ENCODE measurements around the gene AARS1.

Gene AARS1

DNA sequence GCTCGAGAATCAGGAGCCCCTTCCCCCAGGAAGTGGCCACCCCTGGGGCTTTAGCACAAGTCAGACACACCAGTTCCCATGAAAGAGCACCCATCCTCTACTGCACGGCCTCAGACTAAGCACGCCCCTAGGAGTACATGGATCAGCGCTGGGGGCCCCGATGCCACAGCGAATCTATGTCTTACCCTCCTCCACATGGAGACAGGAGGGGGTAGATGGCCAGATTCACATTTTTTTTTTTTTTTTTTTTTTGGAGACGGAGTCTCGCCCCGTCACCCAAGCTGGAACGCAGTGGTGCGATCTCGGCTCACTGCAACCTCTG lies 34.4 kb downstream of the AARS1 start:
- no peak overlapping the region for H3K27ac ChIP-seq (ENCODE audit: extremely low read depth, low read depth, low read length)
- CTCF ChIA-PET, result interaction anchor here (2.8 to 3.4 kb wide), 2 partner anchors 7 to 13 kb away, joined by 13 to 24 read pairs; no protein-coding TSS in a partner anchor
- no peak overlapping the region for H3K4me3 ChIP-seq (ENCODE audit: low read depth, low read length)
- H3K9me3 ChIP-seq (ENCODE audit: control insufficient read depth, insufficient read depth, low read depth, low read length), result no peaks in the 10 kb centered on the region
- POLR2A ChIA-PET, result interaction anchor here (0.7 to 1.0 kb wide), 2 partner anchors 27 to 92 kb away, joined by 3 to 4 read pairs; partner anchors contain the start of gene DDX19A
- TF ChIP-seq ZNF701 (tag by site-specific recombination; IDR thresholded peaks at IDR 0.05), result no peak
- TF ChIP-seq, protein P1, sequence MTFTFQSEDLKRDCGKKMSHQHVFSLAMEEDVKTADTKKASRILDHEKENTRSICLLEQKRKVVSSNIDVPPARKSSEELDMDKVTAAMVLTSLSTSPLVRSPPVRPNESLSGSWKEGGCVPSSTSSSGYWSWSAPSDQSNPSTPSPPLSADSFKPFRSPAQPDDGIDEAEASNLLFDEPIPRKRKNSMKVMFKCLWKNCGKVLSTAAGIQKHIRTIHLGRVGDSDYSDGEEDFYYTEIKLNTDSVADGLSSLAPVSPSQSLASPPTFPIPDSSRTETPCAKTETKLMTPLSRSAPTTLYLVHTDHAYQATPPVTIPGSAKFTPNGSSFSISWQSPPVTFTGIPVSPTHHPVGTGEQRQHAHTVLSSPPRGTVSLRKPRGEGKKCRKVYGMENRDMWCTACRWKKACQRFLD (tag by site-specific recombination; IDR thresholded peaks at IDR 0.05), result no peak
- TF ChIP-seq ZNF791 (tag by site-specific recombination; IDR thresholded peaks at IDR 0.05), result no peak
- TF ChIP-seq RBAK (tag by site-specific recombination; IDR thresholded peaks at IDR 0.05), result no peak
- TF ChIP-seq ZNF132 (tag by site-specific recombination; IDR thresholded peaks at IDR 0.05; ENCODE audit: borderline replicate concordance), result no peak
- TF ChIP-seq, protein P2, sequence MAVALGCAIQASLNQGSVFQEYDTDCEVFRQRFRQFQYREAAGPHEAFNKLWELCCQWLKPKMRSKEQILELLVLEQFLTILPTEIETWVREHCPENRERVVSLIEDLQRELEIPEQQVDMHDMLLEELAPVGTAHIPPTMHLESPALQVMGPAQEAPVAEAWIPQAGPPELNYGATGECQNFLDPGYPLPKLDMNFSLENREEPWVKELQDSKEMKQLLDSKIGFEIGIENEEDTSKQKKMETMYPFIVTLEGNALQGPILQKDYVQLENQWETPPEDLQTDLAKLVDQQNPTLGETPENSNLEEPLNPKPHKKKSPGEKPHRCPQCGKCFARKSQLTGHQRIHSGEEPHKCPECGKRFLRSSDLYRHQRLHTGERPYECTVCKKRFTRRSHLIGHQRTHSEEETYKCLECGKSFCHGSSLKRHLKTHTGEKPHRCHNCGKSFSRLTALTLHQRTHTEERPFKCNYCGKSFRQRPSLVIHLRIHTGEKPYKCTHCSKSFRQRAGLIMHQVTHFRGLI (tag by site-specific recombination; IDR thresholded peaks at IDR 0.05), result no peak
- TF ChIP-seq ZNF292 (tag by site-specific recombination; IDR thresholded peaks at IDR 0.05; ENCODE audit: borderline replicate concordance, low read depth), result no peak
- TF ChIP-seq, protein P3, sequence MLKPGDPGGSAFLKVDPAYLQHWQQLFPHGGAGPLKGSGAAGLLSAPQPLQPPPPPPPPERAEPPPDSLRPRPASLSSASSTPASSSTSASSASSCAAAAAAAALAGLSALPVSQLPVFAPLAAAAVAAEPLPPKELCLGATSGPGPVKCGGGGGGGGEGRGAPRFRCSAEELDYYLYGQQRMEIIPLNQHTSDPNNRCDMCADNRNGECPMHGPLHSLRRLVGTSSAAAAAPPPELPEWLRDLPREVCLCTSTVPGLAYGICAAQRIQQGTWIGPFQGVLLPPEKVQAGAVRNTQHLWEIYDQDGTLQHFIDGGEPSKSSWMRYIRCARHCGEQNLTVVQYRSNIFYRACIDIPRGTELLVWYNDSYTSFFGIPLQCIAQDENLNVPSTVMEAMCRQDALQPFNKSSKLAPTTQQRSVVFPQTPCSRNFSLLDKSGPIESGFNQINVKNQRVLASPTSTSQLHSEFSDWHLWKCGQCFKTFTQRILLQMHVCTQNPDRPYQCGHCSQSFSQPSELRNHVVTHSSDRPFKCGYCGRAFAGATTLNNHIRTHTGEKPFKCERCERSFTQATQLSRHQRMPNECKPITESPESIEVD (tag by site-specific recombination; IDR thresholded peaks at IDR 0.05), result no peak
- no peak for TF ChIP-seq ZNF341 (tag by site-specific recombination; IDR thresholded peaks at IDR 0.05; ENCODE audit: low read depth)
- no peak for TF ChIP-seq FEZF1 (tag by site-specific recombination; IDR thresholded peaks at IDR 0.05)
- TF ChIP-seq KLF10 (tag by site-specific recombination; IDR thresholded peaks at IDR 0.05), result no peak
- no peaks in the 10 kb centered on the region for H3K4me1 ChIP-seq (ENCODE audit: control insufficient read depth, insufficient read depth, low read length)
- H3K36me3 ChIP-seq (ENCODE audit: control insufficient read depth in 2 of 2, insufficient read depth in 1 of 2, low read length in 2 of 2), result peaks cover 33 to 84% of the 10 kb centered on the region in 2 experiments; a peak in 2 of 3 replicates

DNA sequence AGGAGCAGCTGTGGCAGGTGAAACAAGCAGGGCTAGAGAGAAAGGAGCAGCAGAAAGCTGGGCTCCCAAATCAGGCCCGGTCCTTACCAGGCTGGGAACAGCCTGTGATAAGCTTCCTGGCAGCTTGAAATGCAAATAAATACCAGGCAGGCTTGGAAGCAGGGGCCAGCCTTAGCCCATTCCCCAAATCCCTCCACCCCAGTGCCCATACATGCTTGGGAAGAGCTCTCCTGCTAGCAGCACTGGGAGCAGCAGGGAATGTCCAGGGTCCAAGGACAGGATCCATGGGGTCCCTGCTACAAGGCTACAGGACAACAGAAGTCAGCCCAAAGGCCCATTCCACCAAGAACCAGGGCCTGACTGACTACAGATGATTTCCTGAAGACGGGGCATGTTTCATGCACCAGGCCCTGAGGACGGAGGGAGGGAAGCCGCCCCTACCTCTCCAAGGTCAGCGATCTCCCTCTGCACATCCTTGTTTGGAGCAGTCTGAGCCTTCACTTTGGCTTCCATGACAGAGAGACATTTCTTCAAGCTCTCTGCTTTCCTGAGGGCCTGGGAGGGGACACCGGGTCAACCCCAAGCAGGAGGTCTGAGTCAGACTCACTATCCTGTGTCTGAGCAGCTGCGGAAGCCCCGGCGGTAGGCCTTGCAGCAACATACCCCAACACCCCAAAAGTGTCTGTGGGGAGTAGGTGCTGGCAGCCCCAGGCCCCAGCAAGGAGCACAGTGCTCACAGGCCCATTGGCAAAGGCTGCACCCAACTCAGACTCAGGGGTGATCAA lies 34.9 kb downstream of the AARS1 start:
- Histone ChIP-seq H3K27ac (ENCODE audit: extremely low read depth, low read depth, low read length) (no peak overlapping the region), H3K4me1 (ENCODE audit: control insufficient read depth, insufficient read depth, low read length) (no peaks in the 10 kb centered on the region), H3K36me3 (ENCODE audit: control insufficient read depth in 2 of 2, insufficient read depth in 1 of 2, low read length in 2 of 2) (peaks cover 32 to 82% of the 10 kb centered on the region in 2 experiments; a peak in 2 of 3 replicates), H3K4me3 (ENCODE audit: low read depth, low read length) (no peak overlapping the region), H3K9me3 (ENCODE audit: control insufficient read depth, insufficient read depth, low read depth, low read length) (no peaks in the 10 kb centered on the region)
- POLR2A ChIA-PET, result interaction anchor here (1.0 to 1.2 kb wide), 2 partner anchors 28 to 35 kb away, joined by 3 to 4 read pairs; partner anchors contain the start of gene AARS1
- TF ChIP-seq ZNF214 (tag by site-specific recombination; IDR thresholded peaks at IDR 0.05; ENCODE audit: borderline replicate concordance) (no peak), GLIS1 (tag by site-specific recombination; IDR thresholded peaks at IDR 0.05) (peak; percentile 27; the same call in 1 of the 2 replicates), ZNF366 (tag by site-specific recombination; conservative IDR thresholded peaks at IDR 0.05) (no peak), ZFP37 (tag by site-specific recombination; IDR thresholded peaks at IDR 0.05) (no peak)
- TF ChIP-seq, protein P4, sequence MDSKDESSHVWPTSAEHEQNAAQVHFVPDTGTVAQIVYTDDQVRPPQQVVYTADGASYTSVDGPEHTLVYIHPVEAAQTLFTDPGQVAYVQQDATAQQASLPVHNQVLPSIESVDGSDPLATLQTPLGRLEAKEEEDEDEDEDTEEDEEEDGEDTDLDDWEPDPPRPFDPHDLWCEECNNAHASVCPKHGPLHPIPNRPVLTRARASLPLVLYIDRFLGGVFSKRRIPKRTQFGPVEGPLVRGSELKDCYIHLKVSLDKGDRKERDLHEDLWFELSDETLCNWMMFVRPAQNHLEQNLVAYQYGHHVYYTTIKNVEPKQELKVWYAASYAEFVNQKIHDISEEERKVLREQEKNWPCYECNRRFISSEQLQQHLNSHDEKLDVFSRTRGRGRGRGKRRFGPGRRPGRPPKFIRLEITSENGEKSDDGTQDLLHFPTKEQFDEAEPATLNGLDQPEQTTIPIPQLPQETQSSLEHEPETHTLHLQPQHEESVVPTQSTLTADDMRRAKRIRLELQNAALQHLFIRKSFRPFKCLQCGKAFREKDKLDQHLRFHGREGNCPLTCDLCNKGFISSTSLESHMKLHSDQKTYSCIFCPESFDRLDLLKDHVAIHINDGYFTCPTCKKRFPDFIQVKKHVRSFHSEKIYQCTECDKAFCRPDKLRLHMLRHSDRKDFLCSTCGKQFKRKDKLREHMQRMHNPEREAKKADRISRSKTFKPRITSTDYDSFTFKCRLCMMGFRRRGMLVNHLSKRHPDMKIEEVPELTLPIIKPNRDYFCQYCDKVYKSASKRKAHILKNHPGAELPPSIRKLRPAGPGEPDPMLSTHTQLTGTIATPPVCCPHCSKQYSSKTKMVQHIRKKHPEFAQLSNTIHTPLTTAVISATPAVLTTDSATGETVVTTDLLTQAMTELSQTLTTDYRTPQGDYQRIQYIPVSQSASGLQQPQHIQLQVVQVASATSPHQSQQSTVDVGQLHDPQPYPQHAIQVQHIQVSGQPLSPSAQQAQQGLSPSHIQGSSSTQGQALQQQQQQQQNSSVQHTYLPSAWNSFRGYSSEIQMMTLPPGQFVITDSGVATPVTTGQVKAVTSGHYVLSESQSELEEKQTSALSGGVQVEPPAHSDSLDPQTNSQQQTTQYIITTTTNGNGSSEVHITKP (tag by site-specific recombination; IDR thresholded peaks at IDR 0.05), result peak; percentile 72
- TF ChIP-seq, protein P5, sequence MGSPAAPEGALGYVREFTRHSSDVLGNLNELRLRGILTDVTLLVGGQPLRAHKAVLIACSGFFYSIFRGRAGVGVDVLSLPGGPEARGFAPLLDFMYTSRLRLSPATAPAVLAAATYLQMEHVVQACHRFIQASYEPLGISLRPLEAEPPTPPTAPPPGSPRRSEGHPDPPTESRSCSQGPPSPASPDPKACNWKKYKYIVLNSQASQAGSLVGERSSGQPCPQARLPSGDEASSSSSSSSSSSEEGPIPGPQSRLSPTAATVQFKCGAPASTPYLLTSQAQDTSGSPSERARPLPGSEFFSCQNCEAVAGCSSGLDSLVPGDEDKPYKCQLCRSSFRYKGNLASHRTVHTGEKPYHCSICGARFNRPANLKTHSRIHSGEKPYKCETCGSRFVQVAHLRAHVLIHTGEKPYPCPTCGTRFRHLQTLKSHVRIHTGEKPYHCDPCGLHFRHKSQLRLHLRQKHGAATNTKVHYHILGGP (tag by site-specific recombination; IDR thresholded peaks at IDR 0.05), result no peak
- CTCF ChIA-PET, result interaction anchor here (1.0 to 3.4 kb wide), 5 partner anchors 8 to 90 kb away, joined by 3 to 24 read pairs (median 13); no protein-coding TSS in a partner anchor

Data from HEK293 (cell line).